GM23338 (cell line): ENCODE data around the gene RPS8. TPM values are rescaled to one million over a fixed set of nuclear protein-coding genes. Genes with fewer than 3 reads are reported as not detected.

Source experiments
- ATAC-seq: fragments of 200-7000 bp; cut with Tn5 transposase; 3 replicates; pipeline ENCODE4 v1.9.1; 2020
- DNase-seq: peaks from one replicate; pipeline ENCODE4 v3.0.0-alpha.2; 2015; ENCODE audit warnings: low spot score
- H2AFZ ChIP-seq: fragments of 200-600 bp; sonication (generic); 2 replicates; pipeline ENCODE4 v1.8.0; 2016; ENCODE audit warnings: antibody characterized with exemption, mild to moderate bottlenecking, moderate library complexity
- H3F3A ChIP-seq: fragments of 200-600 bp; sonication (generic); replicated peaks from 2 replicates; pipeline ENCODE4 v1.8.0; 2017; ENCODE audit warnings: antibody characterized with exemption, mixed run types, low read depth
- H3K27ac ChIP-seq: fragments of 200-600 bp; sonication (generic); 2 replicates; pipeline ENCODE4 v1.6.1; 2016; ENCODE audit warnings: low read depth
- H3K27me3 ChIP-seq: fragments of 200-600 bp; sonication (generic); 2 replicates; pipeline ENCODE4 v1.8.0; 2016; ENCODE audit warnings: mild to moderate bottlenecking, mixed run types, moderate library complexity; ENCODE audit not compliant: insufficient read depth
- H3K36me3 ChIP-seq: fragments of 200-600 bp; sonication (generic); 2 replicates; pipeline ENCODE4 v1.8.0; 2016; ENCODE audit warnings: mild to moderate bottlenecking; ENCODE audit not compliant: insufficient read depth
- H3K4me1 ChIP-seq: fragments of 200-600 bp; sonication (generic); 2 replicates; pipeline ENCODE4 v1.8.0; 2016; ENCODE audit warnings: mild to moderate bottlenecking, moderate library complexity; ENCODE audit not compliant: insufficient read depth
- H3K4me2 ChIP-seq: fragments of 200-600 bp; sonication (generic); 2 replicates; pipeline ENCODE4 v1.7.1; 2017; ENCODE audit warnings: mixed run types
- H3K4me3 ChIP-seq: fragments of 200-600 bp; sonication (generic); 2 replicates; pipeline ENCODE4 v1.6.1; 2016; ENCODE audit warnings: mixed run types
- H3K79me2 ChIP-seq: fragments of 200-600 bp; sonication (generic); replicated peaks from 2 replicates; pipeline ENCODE4 v1.8.0; 2017; ENCODE audit warnings: mild to moderate bottlenecking; ENCODE audit not compliant: insufficient read depth
- H3K9me2 ChIP-seq: fragments of 200-600 bp; sonication (generic); 2 replicates; pipeline ENCODE4 v1.8.0; 2017; ENCODE audit not compliant: insufficient read depth
- H4K20me1 ChIP-seq: fragments of 200-600 bp; sonication (generic); replicated peaks from 2 replicates; pipeline ENCODE4 v1.8.0; 2017; ENCODE audit warnings: mild to moderate bottlenecking; ENCODE audit not compliant: insufficient read depth
- H3K27ac Mint-ChIP-seq: 2 replicates; pipeline ENCODE4 v1.8.0; 2020; ENCODE audit warnings: inconsistent platforms, mild to moderate bottlenecking, moderate library complexity, mixed read lengths
- H3K27me3 Mint-ChIP-seq: 3 replicates; pipeline ENCODE4 v1.8.0; 2022; ENCODE audit warnings: low read depth, mild to moderate bottlenecking, moderate library complexity, mixed read lengths, inconsistent platforms; ENCODE audit not compliant: insufficient read depth, poor library complexity
- H3K36me3 Mint-ChIP-seq: 3 replicates; pipeline ENCODE4 v1.8.0; 2021; ENCODE audit warnings: low read depth, mild to moderate bottlenecking, inconsistent platforms, moderate library complexity, mixed read lengths
- H3K4me1 Mint-ChIP-seq: 3 replicates; pipeline ENCODE4 v1.8.0; 2020; ENCODE audit warnings: mild to moderate bottlenecking, inconsistent platforms, mixed read lengths
- H3K4me3 Mint-ChIP-seq: 3 replicates; pipeline ENCODE4 v1.8.0; 2021; ENCODE audit warnings: moderate library complexity, mild to moderate bottlenecking, inconsistent platforms, mixed read lengths
- H3K9me3 Mint-ChIP-seq: 3 replicates; pipeline ENCODE4 v1.8.0; 2020; ENCODE audit warnings: moderate library complexity, mild to moderate bottlenecking, inconsistent platforms, mixed read lengths
- CREB1 ChIP-seq: fragments of 250-450 bp; sonication (Bioruptor Pico); IDR thresholded peaks from 2 replicates; pipeline ENCODE4 v1.5.0; 2020; ENCODE audit warnings: low read depth, mild to moderate bottlenecking, moderate library complexity
- CTCF ChIP-seq, 2 experiments: fragments of 200-600 bp in 1 of 2; sonication (generic) in 1 of 2; conservative IDR thresholded peaks; 2 replicates each; pipeline versions ENCODE4 v1.5.1 to v1.6.1; 2016 to 2017; ENCODE audit warnings: antibody characterized with exemption in 2 of 2, low read depth in 2 of 2, mild to moderate bottlenecking in 2 of 2, moderate library complexity in 1 of 2
- EZH2 ChIP-seq: fragments of 200-600 bp; sonication (generic); IDR thresholded peaks from one replicate; pipeline ENCODE4 v1.8.0; 2017; ENCODE audit warnings: antibody characterized with exemption, mild to moderate bottlenecking, low read depth; ENCODE audit not compliant: unreplicated experiment
- EZH2phosphoT487 ChIP-seq: fragments of 200-600 bp; sonication (generic); IDR thresholded peaks from one replicate; pipeline ENCODE4 v1.8.1; 2018; ENCODE audit warnings: antibody characterized with exemption; ENCODE audit not compliant: unreplicated experiment
- JUNB ChIP-seq: IDR thresholded peaks from one replicate; pipeline ENCODE4 v1.6.1; 2016; ENCODE audit warnings: antibody characterized with exemption; ENCODE audit not compliant: unreplicated experiment
- NANOG ChIP-seq: IDR thresholded peaks from 2 replicates; pipeline ENCODE4 v1.6.1; 2016; ENCODE audit warnings: antibody characterized with exemption, borderline replicate concordance
- POLR2AphosphoS5 ChIP-seq: IDR thresholded peaks from 2 replicates; pipeline ENCODE4 v1.6.1; 2016; ENCODE audit warnings: antibody characterized with exemption, low read depth
- STAT1 ChIP-seq: IDR thresholded peaks from one replicate; pipeline ENCODE4 v1.6.1; 2016; ENCODE audit warnings: antibody characterized with exemption; ENCODE audit not compliant: unreplicated experiment
- ZNF114 ChIP-seq: fragments of 250-450 bp; sonication (Bioruptor Pico); IDR thresholded peaks from 2 replicates; pipeline ENCODE4 v1.5.0; 2020; ENCODE audit warnings: mild to moderate bottlenecking, moderate library complexity
- ZNF331 ChIP-seq: fragments of 250-450 bp; sonication (Bioruptor Pico); IDR thresholded peaks from 2 replicates; pipeline ENCODE4 v1.5.0; 2020; ENCODE audit warnings: low read depth, mild to moderate bottlenecking, moderate library complexity
- ZNF462 ChIP-seq: fragments of 250-450 bp; sonication (Bioruptor Pico); IDR thresholded peaks from 2 replicates; pipeline ENCODE4 v1.5.0; 2020; ENCODE audit warnings: mild to moderate bottlenecking, moderate library complexity
- polyA plus RNA-seq: library from polyadenylated mRNA; unstranded; fragments of >200 nt; fragmentation: Nextera tagmentation; extraction: Ambion mirVana; gene quantifications from 2 replicates; pipeline ENCODE4 v1.2.1, GENCODE V29; 2016
- total RNA-seq: library from RNA; depleted of rRNA; stranded (reverse); fragments of >200 nt; shearing (Covaris generic); gene quantifications from 2 replicates; pipeline ENCODE4 v1.2.3, GENCODE V29; 2014
- TF ChIP-seq, protein P1 (sequence below): IDR thresholded peaks from one replicate; pipeline ENCODE4 v1.6.1; 2018; ENCODE audit warnings: antibody characterized with exemption; ENCODE audit not compliant: unreplicated experiment
- TF ChIP-seq, protein P2 (sequence below): IDR thresholded peaks from 2 replicates; pipeline ENCODE4 v1.6.1; 2016; ENCODE audit warnings: antibody characterized with exemption

The RPS8 gene
- total and polyA plus RNA-seq, 2 experiments from 2014 or later = 1,756 to 2,427 TPM

GRCh38 chr1:44784094-44785028 is 9.0 kb downstream of the RPS8 start:
- TF ChIP-seq ZNF114 (CRISPR knock-in tag) (no peak), ZNF331 (CRISPR knock-in tag) (no peak), EZH2phosphoT487 (no peak), ZNF462 (no peak), EZH2 (no peak), JUNB (no peak), NANOG (no peak), STAT1 (no peak), CTCF (conservative IDR thresholded peaks at IDR 0.05; ENCODE audit: low read depth in 2 of 2) (peak; percentile 37 to 44), POLR2AphosphoS5 (peak; percentile 67), CREB1 (CRISPR knock-in tag) (peak; percentile 35; the same call in 1 of the 2 replicates)
- TF ChIP-seq, protein P1, sequence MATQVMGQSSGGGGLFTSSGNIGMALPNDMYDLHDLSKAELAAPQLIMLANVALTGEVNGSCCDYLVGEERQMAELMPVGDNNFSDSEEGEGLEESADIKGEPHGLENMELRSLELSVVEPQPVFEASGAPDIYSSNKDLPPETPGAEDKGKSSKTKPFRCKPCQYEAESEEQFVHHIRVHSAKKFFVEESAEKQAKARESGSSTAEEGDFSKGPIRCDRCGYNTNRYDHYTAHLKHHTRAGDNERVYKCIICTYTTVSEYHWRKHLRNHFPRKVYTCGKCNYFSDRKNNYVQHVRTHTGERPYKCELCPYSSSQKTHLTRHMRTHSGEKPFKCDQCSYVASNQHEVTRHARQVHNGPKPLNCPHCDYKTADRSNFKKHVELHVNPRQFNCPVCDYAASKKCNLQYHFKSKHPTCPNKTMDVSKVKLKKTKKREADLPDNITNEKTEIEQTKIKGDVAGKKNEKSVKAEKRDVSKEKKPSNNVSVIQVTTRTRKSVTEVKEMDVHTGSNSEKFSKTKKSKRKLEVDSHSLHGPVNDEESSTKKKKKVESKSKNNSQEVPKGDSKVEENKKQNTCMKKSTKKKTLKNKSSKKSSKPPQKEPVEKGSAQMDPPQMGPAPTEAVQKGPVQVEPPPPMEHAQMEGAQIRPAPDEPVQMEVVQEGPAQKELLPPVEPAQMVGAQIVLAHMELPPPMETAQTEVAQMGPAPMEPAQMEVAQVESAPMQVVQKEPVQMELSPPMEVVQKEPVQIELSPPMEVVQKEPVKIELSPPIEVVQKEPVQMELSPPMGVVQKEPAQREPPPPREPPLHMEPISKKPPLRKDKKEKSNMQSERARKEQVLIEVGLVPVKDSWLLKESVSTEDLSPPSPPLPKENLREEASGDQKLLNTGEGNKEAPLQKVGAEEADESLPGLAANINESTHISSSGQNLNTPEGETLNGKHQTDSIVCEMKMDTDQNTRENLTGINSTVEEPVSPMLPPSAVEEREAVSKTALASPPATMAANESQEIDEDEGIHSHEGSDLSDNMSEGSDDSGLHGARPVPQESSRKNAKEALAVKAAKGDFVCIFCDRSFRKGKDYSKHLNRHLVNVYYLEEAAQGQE = no peak
- TF ChIP-seq, protein P2, sequence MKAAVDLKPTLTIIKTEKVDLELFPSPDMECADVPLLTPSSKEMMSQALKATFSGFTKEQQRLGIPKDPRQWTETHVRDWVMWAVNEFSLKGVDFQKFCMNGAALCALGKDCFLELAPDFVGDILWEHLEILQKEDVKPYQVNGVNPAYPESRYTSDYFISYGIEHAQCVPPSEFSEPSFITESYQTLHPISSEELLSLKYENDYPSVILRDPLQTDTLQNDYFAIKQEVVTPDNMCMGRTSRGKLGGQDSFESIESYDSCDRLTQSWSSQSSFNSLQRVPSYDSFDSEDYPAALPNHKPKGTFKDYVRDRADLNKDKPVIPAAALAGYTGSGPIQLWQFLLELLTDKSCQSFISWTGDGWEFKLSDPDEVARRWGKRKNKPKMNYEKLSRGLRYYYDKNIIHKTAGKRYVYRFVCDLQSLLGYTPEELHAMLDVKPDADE = peak; percentile 30; the same call in 1 of the 2 replicates
- Histone ChIP-seq H3K9me2 (no peaks in the 10 kb centered on the region), H3K79me2 (no peaks in the 10 kb centered on the region), H3K36me3 (peaks cover 4% of the 10 kb centered on the region), H2AFZ (peak overlapping the region; percentile 95), H3K27ac (no peak overlapping the region), H3K4me1 (peaks cover 22% of the 10 kb centered on the region), H3K4me3 (peak overlapping the region; percentile 66), H3F3A (peaks cover 52% of the 10 kb centered on the region), H3K27me3 (0 out of 2 replicates have a peak, but pooled peaks cover 10% of the 10 kb centered on the region), H4K20me1 (0 out of 2 replicates have a peak, but pooled peaks cover 2% of the 10 kb centered on the region), H3K4me2 (peak overlapping the region; percentile 89)
- H3K4me1 Mint-ChIP-seq = peaks cover 28% of the 10 kb centered on the region
- peaks cover 31% of the 10 kb centered on the region for H3K27me3 Mint-ChIP-seq
- no peak overlapping the region; the same call in 1 of the 2 replicates for H3K27ac Mint-ChIP-seq
- DNase-seq (peak; percentile 84), ATAC-seq (peak; percentile 44)
- no peaks in the 10 kb centered on the region; the same call in 2 of the 3 replicates for H3K9me3 Mint-ChIP-seq
- H3K36me3 Mint-ChIP-seq = peaks cover 27% of the 10 kb centered on the region
- H3K4me3 Mint-ChIP-seq = peak overlapping the region; percentile 74
